Loucy (cell line): ENCODE data around the gene TMEM178B.

ENCODE experiments used
- CTCF ChIP-seq: fragments of 200-600 bp; sonication (generic); conservative IDR thresholded peaks from 2 replicates; pipeline ENCODE4 v1.5.1; 2014; ENCODE audit warnings: mild to moderate bottlenecking, antibody characterized with exemption, low read length
- EZH2phosphoT487 ChIP-seq: fragments of 200-600 bp; IDR thresholded peaks from 2 replicates; pipeline ENCODE4 v1.6.1; 2018; ENCODE audit warnings: antibody characterized with exemption, mild to moderate bottlenecking, moderate library complexity, borderline replicate concordance

GRCh38 chr7:141207661-141208060, 133.8 kb downstream of the TMEM178B start:
- TF ChIP-seq EZH2phosphoT487, result no peak
- TF ChIP-seq CTCF, result no peak
